GM12878 (cell line): ENCODE measurements around the gene ZNF771. TPM values are rescaled to one million over a fixed set of nuclear protein-coding genes. Genes with fewer than 3 reads are reported as not detected.
A peak's percentile ranks its signal among the peaks of the same experiment; 100 is the strongest.

ENCODE experiments used
- CBFB ChIP-seq: IDR thresholded peaks from 2 replicates; pipeline ENCODE4 v1.6.1; 2016; ENCODE audit warnings: antibody characterized with exemption, low read depth
- FOXK2 ChIP-seq: fragments of 450-650 bp; IDR thresholded peaks from 2 replicates; pipeline ENCODE4 v1.6.1; 2017; ENCODE audit warnings: mild to moderate bottlenecking, moderate library complexity
- GATAD2B ChIP-seq: fragments of 450-650 bp; conservative IDR thresholded peaks from 2 replicates; pipeline ENCODE4 v1.6.1; 2017; ENCODE audit warnings: low read depth, mild to moderate bottlenecking, moderate library complexity
- RELB ChIP-seq: fragments of 450-650 bp; IDR thresholded peaks from 2 replicates; pipeline ENCODE4 v1.6.1; 2017; ENCODE audit warnings: low read depth, mild to moderate bottlenecking, moderate library complexity
- polyA plus RNA-seq, 11 experiments: library from polyadenylated mRNA; depleted of rRNA in 4 of 11; unstranded in 6 of 11; stranded (reverse) in 5 of 11; fragments of >200 nt; fragmentation: Nextera tagmentation in 4 of 11; fragmentation: Illumina TruSeq in 1 of 11; extraction: Ambion mirVana in 4 of 11; extraction: Trizol in 1 of 11; gene quantifications; 1 replicate in 1 of 11; 2 replicates in 10 of 11; pipeline versions ENCODE4 v1.2.1 to v1.2.3, GENCODE V29; 2011 to 2016; ENCODE audit warnings: inconsistent platforms in 2 of 11, missing spikeins in 2 of 11, low read depth in 1 of 11
- total RNA-seq, 4 experiments: library from RNA; depleted of rRNA in 3 of 4; stranded (reverse); fragments of >200 nt in 3 of 4; fragmentation: Illumina TruSeq in 1 of 4; extraction: Trizol in 1 of 4; gene quantifications; 2 replicates each; pipeline versions ENCODE4 v1.2.1 to v1.2.3, GENCODE V29; 2013 to 2021
- TF ChIP-seq, protein P1 (sequence below): fragments of 450-650 bp; IDR thresholded peaks from 2 replicates; pipeline ENCODE4 v1.6.1; 2018; ENCODE audit warnings: mild to moderate bottlenecking, low read depth, moderate library complexity; ENCODE audit not compliant: partially characterized antibody

ZNF771 gene
- total and polyA plus RNA-seq, 10 of the 15 experiments (the other 5 are each of a cell fraction or from before 2014, with no cell fraction given): 0.98 to 7.6 (median 3.7) TPM

GRCh38 chr16:30395155-30395991 is 12.0 kb upstream of the ZNF771 start, which contains the start of gene ZNF48 (continued):
- 0 out of 2 replicates have a peak, but pooled peaks have one; percentile 19 for TF ChIP-seq RELB
- TF ChIP-seq CBFB: no peak
- TF ChIP-seq, protein P1, sequence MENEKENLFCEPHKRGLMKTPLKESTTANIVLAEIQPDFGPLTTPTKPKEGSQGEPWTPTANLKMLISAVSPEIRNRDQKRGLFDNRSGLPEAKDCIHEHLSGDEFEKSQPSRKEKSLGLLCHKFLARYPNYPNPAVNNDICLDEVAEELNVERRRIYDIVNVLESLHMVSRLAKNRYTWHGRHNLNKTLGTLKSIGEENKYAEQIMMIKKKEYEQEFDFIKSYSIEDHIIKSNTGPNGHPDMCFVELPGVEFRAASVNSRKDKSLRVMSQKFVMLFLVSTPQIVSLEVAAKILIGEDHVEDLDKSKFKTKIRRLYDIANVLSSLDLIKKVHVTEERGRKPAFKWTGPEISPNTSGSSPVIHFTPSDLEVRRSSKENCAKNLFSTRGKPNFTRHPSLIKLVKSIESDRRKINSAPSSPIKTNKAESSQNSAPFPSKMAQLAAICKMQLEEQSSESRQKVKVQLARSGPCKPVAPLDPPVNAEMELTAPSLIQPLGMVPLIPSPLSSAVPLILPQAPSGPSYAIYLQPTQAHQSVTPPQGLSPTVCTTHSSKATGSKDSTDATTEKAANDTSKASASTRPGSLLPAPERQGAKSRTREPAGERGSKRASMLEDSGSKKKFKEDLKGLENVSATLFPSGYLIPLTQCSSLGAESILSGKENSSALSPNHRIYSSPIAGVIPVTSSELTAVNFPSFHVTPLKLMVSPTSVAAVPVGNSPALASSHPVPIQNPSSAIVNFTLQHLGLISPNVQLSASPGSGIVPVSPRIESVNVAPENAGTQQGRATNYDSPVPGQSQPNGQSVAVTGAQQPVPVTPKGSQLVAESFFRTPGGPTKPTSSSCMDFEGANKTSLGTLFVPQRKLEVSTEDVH: no peak
- no peak for TF ChIP-seq FOXK2
- peak; percentile 98 for TF ChIP-seq GATAD2B
- TF ChIP-seq, all 136 proteins: peak for 47
